ENCODE data around the gene BTG1.
"Not testable (repeated sequence)": the region's sequence is repeated elsewhere in the genome, so short reads cannot be mapped to it uniquely, and the experiment has no call there.

BTG1 gene

DNA sequence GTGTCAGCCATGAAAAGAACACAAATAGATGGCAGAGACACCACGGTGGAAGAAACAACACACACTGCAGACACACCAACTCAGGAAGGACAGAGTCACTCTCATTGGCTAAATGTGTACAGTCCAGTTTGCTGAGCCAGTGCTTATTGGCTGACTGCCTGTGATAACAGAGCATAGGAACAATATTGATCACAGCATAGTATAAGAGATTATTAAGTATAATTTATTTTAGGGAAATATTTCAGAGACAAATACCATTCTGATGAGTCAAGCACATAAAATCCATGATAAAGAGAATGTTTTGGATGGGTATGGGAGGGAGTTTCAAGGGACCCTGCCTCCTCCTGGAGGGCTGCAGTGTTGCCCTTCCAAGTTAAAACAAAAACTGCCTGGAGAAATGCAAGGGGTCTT is 50.9 kb downstream of the BTG1 start:
- no peak for DNase-seq

DNA sequence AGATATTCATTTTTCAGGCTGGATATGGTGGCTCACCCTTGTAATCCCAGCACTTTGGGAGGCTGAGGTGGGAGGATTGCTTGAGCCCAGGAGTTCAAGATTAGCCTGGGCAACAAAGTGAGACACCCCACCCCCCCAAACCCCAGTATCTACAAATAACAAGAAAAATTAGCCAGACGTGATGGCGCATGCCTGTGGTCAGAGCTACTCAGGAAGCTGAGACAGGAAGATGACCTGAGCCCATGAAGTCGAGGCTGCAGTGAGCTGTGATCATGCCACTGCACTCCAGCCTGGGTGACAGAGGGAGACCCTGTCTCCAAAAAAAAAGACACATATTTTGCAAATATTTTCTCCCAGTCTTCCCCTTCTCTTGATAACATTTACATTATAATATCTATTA is 51.3 kb downstream of the BTG1 start:
- not testable (repeated sequence) for DNase-seq
